GM12873 (cell line): ENCODE measurements around the gene GJA4.

Experiments
- TF ChIP-seq, protein P1 (sequence below): IDR thresholded peaks from 2 replicates; pipeline ENCODE4 v1.5.1; 2012; ENCODE audit warnings: low read depth, mild to moderate bottlenecking, moderate library complexity, low read length, control low read depth; ENCODE audit not compliant: insufficient read depth; ENCODE audit errors: missing control alignments

The GJA4 gene

GRCh38 chr1:34770891-34771504 is 21.8 kb upstream of the GJA4 start:
- TF ChIP-seq, protein P1, sequence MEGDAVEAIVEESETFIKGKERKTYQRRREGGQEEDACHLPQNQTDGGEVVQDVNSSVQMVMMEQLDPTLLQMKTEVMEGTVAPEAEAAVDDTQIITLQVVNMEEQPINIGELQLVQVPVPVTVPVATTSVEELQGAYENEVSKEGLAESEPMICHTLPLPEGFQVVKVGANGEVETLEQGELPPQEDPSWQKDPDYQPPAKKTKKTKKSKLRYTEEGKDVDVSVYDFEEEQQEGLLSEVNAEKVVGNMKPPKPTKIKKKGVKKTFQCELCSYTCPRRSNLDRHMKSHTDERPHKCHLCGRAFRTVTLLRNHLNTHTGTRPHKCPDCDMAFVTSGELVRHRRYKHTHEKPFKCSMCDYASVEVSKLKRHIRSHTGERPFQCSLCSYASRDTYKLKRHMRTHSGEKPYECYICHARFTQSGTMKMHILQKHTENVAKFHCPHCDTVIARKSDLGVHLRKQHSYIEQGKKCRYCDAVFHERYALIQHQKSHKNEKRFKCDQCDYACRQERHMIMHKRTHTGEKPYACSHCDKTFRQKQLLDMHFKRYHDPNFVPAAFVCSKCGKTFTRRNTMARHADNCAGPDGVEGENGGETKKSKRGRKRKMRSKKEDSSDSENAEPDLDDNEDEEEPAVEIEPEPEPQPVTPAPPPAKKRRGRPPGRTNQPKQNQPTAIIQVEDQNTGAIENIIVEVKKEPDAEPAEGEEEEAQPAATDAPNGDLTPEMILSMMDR = no peak

DNA sequence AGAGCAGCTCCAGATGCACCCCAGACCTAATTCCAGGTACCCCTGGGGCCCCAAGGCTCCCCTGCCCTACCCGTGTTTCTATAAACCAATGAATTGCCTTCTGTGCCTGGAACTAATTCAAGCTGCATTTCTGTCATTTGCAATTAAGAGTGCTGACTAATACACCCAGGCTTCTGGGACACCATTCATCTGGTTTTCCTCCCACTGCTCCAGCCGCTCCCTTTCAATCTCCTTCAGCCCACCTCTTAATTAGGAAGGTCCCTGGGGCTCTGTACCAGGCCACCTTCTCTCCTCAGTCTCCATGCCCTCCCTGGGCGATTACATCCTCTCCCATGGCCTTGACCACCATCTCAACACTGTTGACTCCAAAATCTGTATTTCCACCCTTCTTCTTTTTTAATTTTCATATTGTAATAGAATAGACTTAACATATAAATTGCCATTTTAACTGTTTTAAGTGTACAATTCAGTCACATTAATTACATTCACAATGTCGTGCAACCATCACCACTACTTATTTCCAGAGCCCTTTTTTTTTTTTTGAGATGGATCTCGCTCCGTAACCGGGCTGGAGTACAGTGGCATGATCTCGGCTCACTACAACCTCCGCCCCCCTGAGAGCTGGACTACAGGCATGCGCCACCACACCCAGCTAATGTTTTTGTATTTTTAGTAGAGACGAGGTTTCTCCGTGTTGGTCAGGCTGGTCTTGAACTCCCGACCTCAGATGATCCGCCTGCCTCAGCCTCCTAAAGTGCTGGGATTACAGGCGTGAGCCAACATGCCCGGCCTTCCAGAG is 21.0 kb upstream of the GJA4 start:
- TF ChIP-seq, protein P1 = no peak

GRCh38 chr1:34774957-34775356 is 17.8 kb upstream of the GJA4 start:
- TF ChIP-seq, protein P1 = no peak

DNA sequence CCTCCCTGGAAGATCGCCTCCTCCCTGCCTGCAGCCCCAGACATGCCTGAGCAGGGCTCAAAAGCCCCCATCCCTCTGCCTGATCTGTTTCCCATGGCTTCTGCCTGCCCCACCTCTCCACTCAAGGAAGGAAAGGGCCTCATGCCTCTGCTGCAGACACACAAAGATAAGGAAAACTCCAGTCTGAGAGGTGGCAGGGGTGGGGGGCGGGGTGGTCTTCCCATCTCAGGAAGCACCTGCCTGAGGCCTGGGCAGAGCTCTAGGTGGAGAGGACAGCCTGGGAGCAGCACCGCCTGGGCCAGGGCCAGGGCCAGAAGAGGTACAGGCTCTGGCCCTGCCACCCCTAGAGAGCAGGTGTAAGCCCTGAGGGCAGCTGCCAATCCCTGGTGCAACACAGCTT is 15.9 kb upstream of the GJA4 start:
- TF ChIP-seq, protein P1 = no peak

GRCh38 chr1:34777519-34778321 is 15.1 kb upstream of the GJA4 start:
- TF ChIP-seq, protein P1 = no peak

- TF ChIP-seq, protein P1 = no peak
These were observed 14.4 kb upstream of the GJA4 start for GRCh38 chr1:34778381-34778780.

DNA sequence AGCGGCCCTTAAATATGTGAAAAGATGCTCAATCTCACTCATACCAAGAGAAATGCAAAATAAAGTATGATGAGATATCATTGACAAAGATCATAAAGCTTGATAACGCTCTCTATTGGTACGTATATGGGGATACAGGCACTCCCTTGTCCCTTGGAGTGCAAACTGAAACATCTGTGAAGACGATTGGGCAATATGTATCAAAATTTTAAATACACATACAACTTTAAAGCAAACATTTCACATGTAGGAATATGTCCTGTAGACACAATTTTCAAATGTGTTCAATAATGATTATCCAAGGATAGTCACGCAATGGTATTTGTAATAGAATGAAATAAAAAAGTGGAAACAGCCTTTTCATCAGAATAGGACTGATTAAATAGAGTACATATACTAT is 13.8 kb upstream of the GJA4 start:
- TF ChIP-seq, protein P1 = no peak
